ENCODE results near the gene PURB. TPM values are rescaled to one million over a fixed set of nuclear protein-coding genes. Genes with fewer than 3 reads are reported as not detected.
A peak's percentile ranks its signal among the peaks of the same experiment; 100 is the strongest.
"Not testable (repeated sequence)": the region's sequence is repeated elsewhere in the genome, so short reads cannot be mapped to it uniquely, and the experiment has no call there.

The PURB gene
- total RNA-seq, 4 donors from 2014 or later, result 13.0 to 18.7 (median 15.9) TPM

DNA sequence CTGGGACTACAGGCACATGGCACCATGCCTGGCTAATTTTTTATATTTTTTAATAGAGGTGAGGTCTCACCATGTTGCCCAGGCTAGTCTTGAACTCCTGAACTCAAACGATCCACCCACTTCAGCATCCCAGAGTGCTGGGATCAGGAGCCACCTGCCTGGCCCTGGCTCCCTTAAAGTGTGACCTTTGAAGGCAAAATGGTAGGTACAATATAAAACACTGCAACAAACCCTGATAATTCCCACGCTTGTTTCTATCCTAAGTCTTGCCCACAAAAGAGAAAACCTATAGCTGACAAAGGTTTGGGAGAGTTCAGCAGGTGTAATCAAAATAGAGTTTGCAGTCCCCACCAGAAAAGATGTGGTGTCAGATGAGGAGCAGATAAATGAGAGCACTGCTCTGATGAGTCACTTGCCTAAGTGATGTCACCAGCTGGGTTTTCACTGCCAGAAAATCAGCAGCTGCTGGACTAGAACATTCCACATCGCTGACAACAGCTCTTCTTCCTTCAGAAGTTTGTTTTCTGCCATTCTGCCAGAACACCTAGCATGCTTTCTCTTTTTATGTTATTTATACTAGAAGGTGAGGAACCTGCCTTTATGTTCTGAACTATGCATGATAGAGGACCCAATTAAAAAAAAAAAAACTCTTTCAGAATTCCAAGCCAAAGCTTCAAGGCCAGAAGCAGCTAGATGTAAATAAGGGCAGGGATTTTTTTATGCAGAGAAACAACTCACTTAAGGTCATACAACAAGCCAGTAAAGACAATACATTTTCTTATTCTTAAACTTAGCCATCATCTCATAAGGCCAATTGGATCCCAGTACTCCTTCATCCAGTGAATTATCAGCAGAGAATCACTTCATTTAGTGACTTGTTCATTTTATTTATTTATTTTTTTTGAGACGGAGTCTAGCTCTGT is 18.0 kb downstream of the PURB start:
- intact Hi-C loops (cut with DNase I; ENCODE audit: low total_unique reads) (no loop called here), in situ Hi-C loops (cut with MboI; ENCODE audit: low sequenced_read_pairs in 4 of 4) (loop anchor here in 1 of 4 donors (25.0 kb wide), 1 partner anchor 270 kb away; no protein-coding TSS in a partner anchor)
- Histone ChIP-seq H3K4me1 (peaks cover 14 to 17% of the 10 kb centered on the region in 2 donors), H3K4me3 (no peak overlapping the region), H3K27me3 (no peaks in the 10 kb centered on the region), H3K36me3 (no peaks in the 10 kb centered on the region), H3K27ac (peak overlapping the region; percentile 78 to 87 (median 82)), H3K9me3 (no peaks in the 10 kb centered on the region)
- ATAC-seq, result peak; percentile 100
- peak; percentile 71 to 80 for DNase-seq
- TF ChIP-seq, protein P1, sequence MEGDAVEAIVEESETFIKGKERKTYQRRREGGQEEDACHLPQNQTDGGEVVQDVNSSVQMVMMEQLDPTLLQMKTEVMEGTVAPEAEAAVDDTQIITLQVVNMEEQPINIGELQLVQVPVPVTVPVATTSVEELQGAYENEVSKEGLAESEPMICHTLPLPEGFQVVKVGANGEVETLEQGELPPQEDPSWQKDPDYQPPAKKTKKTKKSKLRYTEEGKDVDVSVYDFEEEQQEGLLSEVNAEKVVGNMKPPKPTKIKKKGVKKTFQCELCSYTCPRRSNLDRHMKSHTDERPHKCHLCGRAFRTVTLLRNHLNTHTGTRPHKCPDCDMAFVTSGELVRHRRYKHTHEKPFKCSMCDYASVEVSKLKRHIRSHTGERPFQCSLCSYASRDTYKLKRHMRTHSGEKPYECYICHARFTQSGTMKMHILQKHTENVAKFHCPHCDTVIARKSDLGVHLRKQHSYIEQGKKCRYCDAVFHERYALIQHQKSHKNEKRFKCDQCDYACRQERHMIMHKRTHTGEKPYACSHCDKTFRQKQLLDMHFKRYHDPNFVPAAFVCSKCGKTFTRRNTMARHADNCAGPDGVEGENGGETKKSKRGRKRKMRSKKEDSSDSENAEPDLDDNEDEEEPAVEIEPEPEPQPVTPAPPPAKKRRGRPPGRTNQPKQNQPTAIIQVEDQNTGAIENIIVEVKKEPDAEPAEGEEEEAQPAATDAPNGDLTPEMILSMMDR (IDR thresholded peaks at IDR 0.05 in 4 of 5, conservative IDR thresholded peaks at IDR 0.05 in 1 of 5), result no peak
- no peak for TF ChIP-seq POLR2A (IDR thresholded peaks at IDR 0.05)

DNA sequence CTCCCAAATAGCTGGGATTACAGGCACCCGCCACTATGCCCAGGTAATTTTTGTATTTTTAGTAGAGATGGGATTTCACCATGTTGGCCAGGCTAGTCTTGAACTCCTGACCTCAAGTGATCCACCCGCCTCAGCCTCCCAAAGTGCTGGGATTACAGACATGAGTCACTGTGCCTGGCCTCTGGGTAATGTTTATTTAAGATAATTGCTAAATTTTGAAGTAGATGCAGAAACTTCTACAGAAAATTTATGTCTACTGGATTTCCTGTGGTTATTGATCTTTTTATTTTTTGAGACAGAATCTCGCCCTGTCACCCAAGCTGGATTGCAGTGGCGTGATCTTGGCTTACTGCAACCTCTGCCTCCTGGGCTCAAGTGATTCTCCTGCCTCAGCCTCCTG is 23.4 kb downstream of the PURB start:
- ATAC-seq, result not testable (repeated sequence)

GRCh38 chr7:44858161-44858560 is 27.2 kb downstream of the PURB start:
- Histone ChIP-seq H3K4me1 (no peaks in the 10 kb centered on the region), H3K4me3 (no peak overlapping the region), H3K9me3 (no peaks in the 10 kb centered on the region), H3K36me3 (no peaks in the 10 kb centered on the region), H3K27me3 (no peaks in the 10 kb centered on the region), H3K27ac (no peak overlapping the region)
- ATAC-seq (no peak), DNase-seq (no peak)
- in situ Hi-C loops (cut with MboI; ENCODE audit: low sequenced_read_pairs in 4 of 4) (loop anchor here (5.0 to 25.0 kb wide), 4 partner anchors 59 to 279 kb away; no protein-coding TSS in a partner anchor), intact Hi-C loops (cut with DNase I; ENCODE audit: low total_unique reads) (no loop called here)
- no peak for TF ChIP-seq POLR2A (IDR thresholded peaks at IDR 0.05)
- TF ChIP-seq, protein P1 (IDR thresholded peaks at IDR 0.05 in 4 of 5, conservative IDR thresholded peaks at IDR 0.05 in 1 of 5), result no peak

More for the DNA sequence above, 23.4 kb downstream of the PURB start:
- H3K9me3 ChIP-seq; H3K27me3 ChIP-seq; H3K4me3 ChIP-seq; H3K27ac ChIP-seq; intact Hi-C loops (cut with DNase I; ENCODE audit: low total_unique reads); H3K4me1 ChIP-seq; DNase-seq; H3K36me3 ChIP-seq: not testable (repeated sequence)
- in situ Hi-C loops (cut with MboI; ENCODE audit: low sequenced_read_pairs in 4 of 4), result loop anchor here in 2 of 4 donors (5.0 to 25.0 kb wide), 3 partner anchors 55 to 275 kb away; no protein-coding TSS in a partner anchor

DNA sequence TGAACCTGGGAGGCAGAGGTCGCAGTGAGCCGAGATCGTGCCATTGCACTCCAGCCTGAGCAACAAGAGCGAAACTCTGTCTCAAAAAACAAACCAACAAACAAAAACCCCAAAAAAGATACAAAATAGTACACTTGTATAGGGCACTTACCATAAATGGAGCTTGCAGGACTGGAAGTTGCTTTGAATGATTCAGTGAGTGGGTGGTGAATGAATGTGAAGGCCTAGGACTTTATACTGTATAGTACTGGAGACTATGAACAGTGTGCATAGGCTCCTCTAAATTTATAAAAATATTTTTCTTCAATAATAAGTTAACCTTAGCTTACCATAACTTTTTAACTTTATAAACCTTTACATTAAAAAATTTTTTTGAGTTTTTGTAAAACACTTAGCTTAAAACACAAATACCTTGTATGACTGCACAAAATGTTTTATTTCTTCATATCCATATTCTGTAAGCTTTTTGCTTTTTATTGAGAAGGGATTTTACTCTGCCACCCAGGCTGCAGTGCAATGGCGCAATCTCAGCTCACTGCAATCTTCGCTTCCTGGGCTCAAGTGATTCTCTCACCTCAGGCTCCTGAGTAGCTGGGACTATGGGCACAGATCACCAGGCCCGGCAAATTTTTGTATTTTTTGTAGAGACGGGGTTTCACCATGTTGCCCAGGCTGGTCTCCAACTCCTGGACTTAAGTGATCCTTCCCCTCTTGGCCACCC is 30.5 kb downstream of the PURB start:
- ATAC-seq (no peak), DNase-seq (no peak)
- no peak for TF ChIP-seq POLR2A (IDR thresholded peaks at IDR 0.05)
- TF ChIP-seq, protein P1 (IDR thresholded peaks at IDR 0.05 in 4 of 5, conservative IDR thresholded peaks at IDR 0.05 in 1 of 5), result no peak
- Histone ChIP-seq H3K27me3 (no peaks in the 10 kb centered on the region), H3K36me3 (no peaks in the 10 kb centered on the region), H3K27ac (no peak overlapping the region), H3K4me1 (no peaks in the 10 kb centered on the region), H3K9me3 (no peaks in the 10 kb centered on the region), H3K4me3 (no peak overlapping the region)
- in situ Hi-C loops (cut with MboI; ENCODE audit: low sequenced_read_pairs in 4 of 4), result loop anchor here (5.0 to 25.0 kb wide), 4 partner anchors 62 to 282 kb away; no protein-coding TSS in a partner anchor
- intact Hi-C loops (cut with DNase I; ENCODE audit: low total_unique reads), result no loop called here

DNA sequence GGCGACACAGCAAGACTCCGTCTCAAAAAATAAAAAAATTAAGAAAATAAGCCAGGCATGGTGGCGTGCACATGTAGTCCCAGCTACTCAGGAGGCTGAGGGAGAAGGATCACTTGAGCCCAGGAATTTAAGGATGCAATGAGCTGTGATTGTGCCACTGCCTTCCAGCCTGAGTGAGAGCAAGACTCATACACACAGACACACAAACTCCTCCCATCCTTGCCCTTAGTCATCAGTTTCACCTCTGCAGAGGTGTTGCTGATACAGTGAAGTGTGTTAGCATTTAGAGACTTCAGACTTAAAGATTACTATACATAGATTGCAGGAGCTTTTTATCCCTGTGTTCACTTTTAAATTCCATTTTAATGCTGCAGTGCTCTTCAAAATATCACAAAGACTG is 31.9 kb downstream of the PURB start:
- Histone ChIP-seq H3K4me3 (no peak overlapping the region), H3K4me1 (no peaks in the 10 kb centered on the region), H3K27ac (no peak overlapping the region), H3K9me3 (no peaks in the 10 kb centered on the region), H3K36me3 (no peaks in the 10 kb centered on the region), H3K27me3 (no peaks in the 10 kb centered on the region)
- no peak for ATAC-seq
- no peak for TF ChIP-seq POLR2A (IDR thresholded peaks at IDR 0.05)
- TF ChIP-seq, protein P1 (IDR thresholded peaks at IDR 0.05 in 4 of 5, conservative IDR thresholded peaks at IDR 0.05 in 1 of 5), result no peak
- intact Hi-C loops (cut with DNase I; ENCODE audit: low total_unique reads), result no loop called here
- in situ Hi-C loops (cut with MboI; ENCODE audit: low sequenced_read_pairs in 4 of 4), result loop anchor here (10.0 to 25.0 kb wide), 3 partner anchors 271 to 284 kb away; no protein-coding TSS in a partner anchor
- no peak for DNase-seq

Data from gastrocnemius medialis (tissue), 4 donors.